ENCODE results near the gene USP51.
"Not testable (repeated sequence)": the region's sequence is repeated elsewhere in the genome, so short reads cannot be mapped to it uniquely, and the experiment has no call there.

GRCh38 chrX:55507010-55507409, 17.4 kb upstream of the USP51 start:
- TF ChIP-seq, protein P1, sequence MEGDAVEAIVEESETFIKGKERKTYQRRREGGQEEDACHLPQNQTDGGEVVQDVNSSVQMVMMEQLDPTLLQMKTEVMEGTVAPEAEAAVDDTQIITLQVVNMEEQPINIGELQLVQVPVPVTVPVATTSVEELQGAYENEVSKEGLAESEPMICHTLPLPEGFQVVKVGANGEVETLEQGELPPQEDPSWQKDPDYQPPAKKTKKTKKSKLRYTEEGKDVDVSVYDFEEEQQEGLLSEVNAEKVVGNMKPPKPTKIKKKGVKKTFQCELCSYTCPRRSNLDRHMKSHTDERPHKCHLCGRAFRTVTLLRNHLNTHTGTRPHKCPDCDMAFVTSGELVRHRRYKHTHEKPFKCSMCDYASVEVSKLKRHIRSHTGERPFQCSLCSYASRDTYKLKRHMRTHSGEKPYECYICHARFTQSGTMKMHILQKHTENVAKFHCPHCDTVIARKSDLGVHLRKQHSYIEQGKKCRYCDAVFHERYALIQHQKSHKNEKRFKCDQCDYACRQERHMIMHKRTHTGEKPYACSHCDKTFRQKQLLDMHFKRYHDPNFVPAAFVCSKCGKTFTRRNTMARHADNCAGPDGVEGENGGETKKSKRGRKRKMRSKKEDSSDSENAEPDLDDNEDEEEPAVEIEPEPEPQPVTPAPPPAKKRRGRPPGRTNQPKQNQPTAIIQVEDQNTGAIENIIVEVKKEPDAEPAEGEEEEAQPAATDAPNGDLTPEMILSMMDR (IDR thresholded peaks at IDR 0.05; ENCODE audit: low read length), result not testable (repeated sequence)
- not testable (repeated sequence) for TF ChIP-seq EZH2 (IDR thresholded peaks at IDR 0.05; ENCODE audit: borderline replicate concordance, low read length)

All from OCI-LY1 (cell line).